Tibial nerve (tissue), 4 donors: ENCODE data around the gene EFCAB14.

Experiments used
- CTCF ChIP-seq, 5 experiments: fragments of 200-600 bp in 3 of 5; fragments of 450-650 bp in 2 of 5; sonication (generic) in 3 of 5; IDR thresholded peaks; one replicate each; pipeline ENCODE4 v1.5.1; 2016 to 2019; ENCODE audit warnings: antibody characterized with exemption in 5 of 5, mild to moderate bottlenecking in 3 of 5, moderate library complexity in 2 of 5
- EP300 ChIP-seq, 2 donors: sonication (generic); formaldehyde crosslinking; IDR thresholded peaks; one replicate each; pipeline ENCODE4 v1.6.1; 2017; ENCODE audit warnings: antibody characterized with exemption in 2 of 2, mild to moderate bottlenecking in 1 of 2
- POLR2A ChIP-seq, 2 donors: fragments of 450-650 bp; IDR thresholded peaks; one replicate each; pipeline ENCODE4 v1.6.1; 2017; ENCODE audit warnings: antibody characterized with exemption in 2 of 2, mild to moderate bottlenecking in 2 of 2, moderate library complexity in 2 of 2

DNA sequence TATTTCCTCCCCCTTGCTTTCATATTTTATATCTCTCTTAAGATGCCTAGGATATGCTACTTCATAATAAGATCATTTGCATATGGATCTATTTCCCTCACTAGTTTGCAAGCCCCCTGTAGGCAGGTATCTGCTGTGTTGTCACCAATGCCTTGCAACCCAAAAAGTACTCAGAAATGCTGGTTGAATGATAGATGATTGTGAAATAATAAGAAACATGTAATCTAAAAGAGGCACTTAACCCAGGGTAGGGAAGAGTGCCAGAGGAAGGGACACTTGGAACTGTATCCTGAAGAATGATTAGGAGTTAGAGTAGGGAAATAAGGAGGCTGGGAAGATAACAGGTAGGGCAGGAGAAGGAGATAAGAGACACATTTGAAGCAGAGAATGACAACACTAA lies 63.1 kb downstream of the EFCAB14 start:
- TF ChIP-seq CTCF (IDR thresholded peaks at IDR 0.05) (no peak), POLR2A (IDR thresholded peaks at IDR 0.05) (no peak), EP300 (IDR thresholded peaks at IDR 0.05) (no peak)
